GM12878 (cell line): ENCODE measurements around the gene GANC. TPM values are rescaled to one million over a fixed set of nuclear protein-coding genes. Genes with fewer than 3 reads are reported as not detected.

Experiments
- ATAC-seq: fragments of 200-7000 bp; cut with Tn5 transposase; 3 replicates; pipeline ENCODE4 v1.9.1; 2020; ENCODE audit warnings: mild to moderate bottlenecking, moderate library complexity
- BruUV-seq: library from RNA; stranded (reverse); fragments of 400-500 nt; replicated peaks from 2 replicates; lab custom pipeline; 2021; lab: Mats Ljungman, UMichigan
- CTCF ChIA-PET: fragments of 300-600 bp; sonication (Branson Sonifier 250); formaldehyde crosslinking; extraction: SDS; loops from one replicate; lab custom pipeline; 2021; ENCODE audit warnings: inconsistent platforms; lab: Yijun Ruan, JAX
- POLR2A ChIA-PET: fragments of 350-600 bp; formaldehyde crosslinking; extraction: SDS; loops from one replicate; lab custom pipeline; 2021; ENCODE audit warnings: inconsistent platforms; lab: Charles Lee
- RAD21 ChIA-PET: fragments of 300-600 bp; sonication (Branson Sonifier 250); formaldehyde crosslinking; loops from one replicate; lab custom pipeline; 2023; ENCODE audit warnings: antibody characterized with exemption; ENCODE audit not compliant: unreplicated experiment; lab: Charles Lee
- SMC1A ChIA-PET: fragments of 300-600 bp; sonication (Branson Sonifier 250); formaldehyde crosslinking; loops from one replicate; lab custom pipeline; 2023; ENCODE audit not compliant: unreplicated experiment, uncharacterized antibody; lab: Charles Lee
- DNase-seq: peaks from one replicate; pipeline ENCODE4 v3.0.0-alpha.2; 2011; ENCODE audit warnings: low read depth, low spot score
- FAIRE-seq: peaks from 3 replicates; lab custom pipeline; 2011; peaks lifted over from hg19 to GRCh38; lab: Jason Lieb, UNC
- H2AFZ ChIP-seq: 2 replicates; pipeline ENCODE4 v1.6.0; 2011; ENCODE audit warnings: low read depth, low read length, control low read depth; ENCODE audit not compliant: control insufficient read depth
- H3K27ac ChIP-seq: 2 replicates; pipeline ENCODE4 v1.5.1; 2011; ENCODE audit warnings: control low read depth; ENCODE audit not compliant: control insufficient read depth, insufficient read depth
- H3K27me3 ChIP-seq, 2 experiments: replicated peaks in 1 of 2; 2 replicates each; pipeline versions ENCODE4 v1.6.0 to v1.6.1; 2011; ENCODE audit warnings: low read length in 1 of 2; ENCODE audit not compliant: control insufficient read depth in 2 of 2, insufficient read depth in 2 of 2
- H3K36me3 ChIP-seq, 2 experiments: 2 replicates each; pipeline ENCODE4 v1.5.1; 2011; ENCODE audit warnings: low read length in 1 of 2; ENCODE audit not compliant: control insufficient read depth in 2 of 2, insufficient read depth in 2 of 2
- H3K4me1 ChIP-seq: 2 replicates; pipeline ENCODE4 v1.6.1; 2011; ENCODE audit warnings: mild to moderate bottlenecking, low read length, moderate library complexity, mixed read lengths; ENCODE audit not compliant: control insufficient read depth, insufficient read depth
- H3K4me2 ChIP-seq: 2 replicates; pipeline ENCODE4 v1.6.0; 2011; ENCODE audit warnings: control low read depth; ENCODE audit not compliant: control insufficient read depth, insufficient read depth
- H3K4me3 ChIP-seq: fragments of 200-600 bp; sonication (generic); 2 replicates; pipeline ENCODE4 v1.5.1; 2016
- H3K79me2 ChIP-seq: 2 replicates; pipeline ENCODE4 v1.6.0; 2011; ENCODE audit warnings: low read length; ENCODE audit not compliant: control insufficient read depth, insufficient read depth
- H3K9ac ChIP-seq: 2 replicates; pipeline ENCODE4 v1.8.0; 2011; ENCODE audit warnings: low read length, control low read depth, mixed read lengths; ENCODE audit not compliant: control insufficient read depth, insufficient read depth
- H3K9me3 ChIP-seq: replicated peaks from 3 replicates; pipeline ENCODE4 v1.5.1; 2011; ENCODE audit warnings: mild to moderate bottlenecking, low read length; ENCODE audit not compliant: control insufficient read depth, insufficient read depth
- H4K20me1 ChIP-seq: 2 replicates; pipeline ENCODE4 v1.6.0; 2011; ENCODE audit not compliant: control insufficient read depth, insufficient read depth
- ASH2L ChIP-seq: fragments of 300-600, 200-600 bp; sonication (generic); IDR thresholded peaks from 2 replicates; pipeline ENCODE4 v1.6.1; 2017; ENCODE audit warnings: low read depth, mild to moderate bottlenecking, borderline replicate concordance
- FOS ChIP-seq: IDR thresholded peaks from 3 replicates; pipeline ENCODE4 v1.6.1; 2011; ENCODE audit warnings: borderline replicate concordance; ENCODE audit not compliant: insufficient read length; ENCODE audit errors: extremely low read depth
- GABPA ChIP-seq: IDR thresholded peaks from 2 replicates; pipeline ENCODE4 v1.6.1; 2014; ENCODE audit warnings: antibody characterized with exemption, low read depth, mild to moderate bottlenecking, inconsistent platforms
- PAX8 ChIP-seq: fragments of 450-650 bp; IDR thresholded peaks from 2 replicates; pipeline ENCODE4 v1.6.1; 2017; ENCODE audit warnings: mild to moderate bottlenecking, moderate library complexity
- SUPT20H ChIP-seq: IDR thresholded peaks from 2 replicates; pipeline ENCODE4 v1.6.1; 2011; ENCODE audit warnings: low read depth, mild to moderate bottlenecking, low read length, moderate library complexity, borderline replicate concordance; ENCODE audit not compliant: control insufficient read depth
- TBL1XR1 ChIP-seq: IDR thresholded peaks from 2 replicates; pipeline ENCODE4 v1.6.1; 2012; ENCODE audit warnings: low read depth, low read length, improper control_type of control experiment
- WGBS: methylation state at CpG from one replicate; pipeline ENCODE4 v1.1.6; 2016; ENCODE audit warnings: low lambda C conversion rate; ENCODE audit not compliant: insufficient replicate concordance, insufficient coverage; ENCODE audit errors: missing lambda C conversion rate; 5-methylcytosine and 5-hydroxymethylcytosine counted together
- in situ Hi-C: fragments of 300-500 bp; cut with MboI; formaldehyde crosslinking; loops from 9 replicates; pipeline ENCODE4 v1.14.3; 2018; ENCODE audit warnings: mixed read lengths
- intact Hi-C: fragments of 100-400 bp; cut with micrococcal nuclease; formaldehyde crosslinking; loops from one replicate; pipeline ENCODE4 v1.14.2; 2022; ENCODE audit not compliant: unreplicated experiment
- polyA plus RNA-seq, 11 experiments: library from polyadenylated mRNA; depleted of rRNA in 4 of 11; unstranded in 6 of 11; stranded (reverse) in 5 of 11; fragments of >200 nt; fragmentation: Nextera tagmentation in 4 of 11; fragmentation: Illumina TruSeq in 1 of 11; extraction: Ambion mirVana in 4 of 11; extraction: Trizol in 1 of 11; gene quantifications; 1 replicate in 1 of 11; 2 replicates in 10 of 11; pipeline versions ENCODE4 v1.2.1 to v1.2.3, GENCODE V29; 2011 to 2016; ENCODE audit warnings: inconsistent platforms in 2 of 11, missing spikeins in 2 of 11, low read depth in 1 of 11
- total RNA-seq, 4 experiments: library from RNA; depleted of rRNA in 3 of 4; stranded (reverse); fragments of >200 nt in 3 of 4; fragmentation: Illumina TruSeq in 1 of 4; extraction: Trizol in 1 of 4; gene quantifications; 2 replicates each; pipeline versions ENCODE4 v1.2.1 to v1.2.3, GENCODE V29; 2013 to 2021
- TF ChIP-seq, protein P1 (sequence below): fragments of 450-650 bp; IDR thresholded peaks from 2 replicates; pipeline ENCODE4 v1.6.1; 2017; ENCODE audit warnings: mild to moderate bottlenecking, moderate library complexity
- TF ChIP-seq, protein P2 (sequence below): fragments of 450-650 bp; IDR thresholded peaks from 2 replicates; pipeline ENCODE4 v1.6.1; 2017; ENCODE audit warnings: low read depth, mild to moderate bottlenecking, moderate library complexity
- TF ChIP-seq, protein P3 (sequence below): IDR thresholded peaks from 2 replicates; pipeline ENCODE4 v1.6.1; 2011; ENCODE audit warnings: low read depth, low read length, improper control_type of control experiment, borderline replicate concordance
- TF ChIP-seq, protein P4 (sequence below): IDR thresholded peaks from 2 replicates; pipeline ENCODE4 v1.6.1; 2012; ENCODE audit warnings: improper control_type of control experiment, low read depth, low read length; ENCODE audit not compliant: insufficient replicate concordance
- TF ChIP-seq, protein P5 (sequence below): fragments of 450-650 bp; IDR thresholded peaks from 2 replicates; pipeline ENCODE4 v1.6.1; 2014; ENCODE audit warnings: mild to moderate bottlenecking

GANC gene
- total and polyA plus RNA-seq, 10 of the 15 experiments (the other 5 are each of a cell fraction or from before 2014, with no cell fraction given), result 11.3 to 35.3 (median 23.0) TPM

DNA sequence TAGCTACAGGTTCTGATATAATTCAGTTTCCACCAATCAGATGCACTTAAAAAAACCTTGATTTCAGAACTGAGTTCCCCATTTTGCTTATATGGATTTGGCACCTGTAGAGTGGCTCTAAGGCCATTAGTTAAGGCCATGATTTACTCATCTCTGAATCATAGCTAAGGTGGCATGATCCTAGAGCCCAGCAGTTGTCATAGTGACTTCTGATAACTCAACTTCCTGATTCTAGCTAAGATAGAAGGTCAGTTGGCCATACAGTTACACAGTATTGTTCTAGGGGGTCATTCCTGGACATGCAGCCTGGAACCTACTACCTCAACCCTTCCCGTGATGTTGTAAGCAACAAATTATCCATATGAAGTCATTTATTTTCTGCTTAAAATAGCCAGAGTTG is 16.2 kb downstream of the GANC start:
- ChIA-PET CTCF (no interaction called here), RAD21 (no interaction called here)
- no peak for FAIRE-seq
- TF ChIP-seq FOS (no peak), PAX8 (no peak), ASH2L (no peak), GABPA (no peak), SUPT20H (no peak), TBL1XR1 (no peak)
- TF ChIP-seq, protein P1, sequence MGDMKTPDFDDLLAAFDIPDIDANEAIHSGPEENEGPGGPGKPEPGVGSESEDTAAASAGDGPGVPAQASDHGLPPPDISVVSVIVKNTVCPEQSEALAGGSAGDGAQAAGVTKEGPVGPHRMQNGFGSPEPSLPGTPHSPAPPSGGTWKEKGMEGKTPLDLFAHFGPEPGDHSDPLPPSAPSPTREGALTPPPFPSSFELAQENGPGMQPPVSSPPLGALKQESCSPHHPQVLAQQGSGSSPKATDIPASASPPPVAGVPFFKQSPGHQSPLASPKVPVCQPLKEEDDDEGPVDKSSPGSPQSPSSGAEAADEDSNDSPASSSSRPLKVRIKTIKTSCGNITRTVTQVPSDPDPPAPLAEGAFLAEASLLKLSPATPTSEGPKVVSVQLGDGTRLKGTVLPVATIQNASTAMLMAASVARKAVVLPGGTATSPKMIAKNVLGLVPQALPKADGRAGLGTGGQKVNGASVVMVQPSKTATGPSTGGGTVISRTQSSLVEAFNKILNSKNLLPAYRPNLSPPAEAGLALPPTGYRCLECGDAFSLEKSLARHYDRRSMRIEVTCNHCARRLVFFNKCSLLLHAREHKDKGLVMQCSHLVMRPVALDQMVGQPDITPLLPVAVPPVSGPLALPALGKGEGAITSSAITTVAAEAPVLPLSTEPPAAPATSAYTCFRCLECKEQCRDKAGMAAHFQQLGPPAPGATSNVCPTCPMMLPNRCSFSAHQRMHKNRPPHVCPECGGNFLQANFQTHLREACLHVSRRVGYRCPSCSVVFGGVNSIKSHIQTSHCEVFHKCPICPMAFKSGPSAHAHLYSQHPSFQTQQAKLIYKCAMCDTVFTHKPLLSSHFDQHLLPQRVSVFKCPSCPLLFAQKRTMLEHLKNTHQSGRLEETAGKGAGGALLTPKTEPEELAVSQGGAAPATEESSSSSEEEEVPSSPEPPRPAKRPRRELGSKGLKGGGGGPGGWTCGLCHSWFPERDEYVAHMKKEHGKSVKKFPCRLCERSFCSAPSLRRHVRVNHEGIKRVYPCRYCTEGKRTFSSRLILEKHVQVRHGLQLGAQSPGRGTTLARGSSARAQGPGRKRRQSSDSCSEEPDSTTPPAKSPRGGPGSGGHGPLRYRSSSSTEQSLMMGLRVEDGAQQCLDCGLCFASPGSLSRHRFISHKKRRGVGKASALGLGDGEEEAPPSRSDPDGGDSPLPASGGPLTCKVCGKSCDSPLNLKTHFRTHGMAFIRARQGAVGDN, result no peak
- TF ChIP-seq, protein P2, sequence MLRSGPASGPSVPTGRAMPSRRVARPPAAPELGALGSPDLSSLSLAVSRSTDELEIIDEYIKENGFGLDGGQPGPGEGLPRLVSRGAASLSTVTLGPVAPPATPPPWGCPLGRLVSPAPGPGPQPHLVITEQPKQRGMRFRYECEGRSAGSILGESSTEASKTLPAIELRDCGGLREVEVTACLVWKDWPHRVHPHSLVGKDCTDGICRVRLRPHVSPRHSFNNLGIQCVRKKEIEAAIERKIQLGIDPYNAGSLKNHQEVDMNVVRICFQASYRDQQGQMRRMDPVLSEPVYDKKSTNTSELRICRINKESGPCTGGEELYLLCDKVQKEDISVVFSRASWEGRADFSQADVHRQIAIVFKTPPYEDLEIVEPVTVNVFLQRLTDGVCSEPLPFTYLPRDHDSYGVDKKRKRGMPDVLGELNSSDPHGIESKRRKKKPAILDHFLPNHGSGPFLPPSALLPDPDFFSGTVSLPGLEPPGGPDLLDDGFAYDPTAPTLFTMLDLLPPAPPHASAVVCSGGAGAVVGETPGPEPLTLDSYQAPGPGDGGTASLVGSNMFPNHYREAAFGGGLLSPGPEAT, result no peak
- TF ChIP-seq, protein P3, sequence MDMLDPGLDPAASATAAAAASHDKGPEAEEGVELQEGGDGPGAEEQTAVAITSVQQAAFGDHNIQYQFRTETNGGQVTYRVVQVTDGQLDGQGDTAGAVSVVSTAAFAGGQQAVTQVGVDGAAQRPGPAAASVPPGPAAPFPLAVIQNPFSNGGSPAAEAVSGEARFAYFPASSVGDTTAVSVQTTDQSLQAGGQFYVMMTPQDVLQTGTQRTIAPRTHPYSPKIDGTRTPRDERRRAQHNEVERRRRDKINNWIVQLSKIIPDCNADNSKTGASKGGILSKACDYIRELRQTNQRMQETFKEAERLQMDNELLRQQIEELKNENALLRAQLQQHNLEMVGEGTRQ, result no peak
- TF ChIP-seq, protein P4, sequence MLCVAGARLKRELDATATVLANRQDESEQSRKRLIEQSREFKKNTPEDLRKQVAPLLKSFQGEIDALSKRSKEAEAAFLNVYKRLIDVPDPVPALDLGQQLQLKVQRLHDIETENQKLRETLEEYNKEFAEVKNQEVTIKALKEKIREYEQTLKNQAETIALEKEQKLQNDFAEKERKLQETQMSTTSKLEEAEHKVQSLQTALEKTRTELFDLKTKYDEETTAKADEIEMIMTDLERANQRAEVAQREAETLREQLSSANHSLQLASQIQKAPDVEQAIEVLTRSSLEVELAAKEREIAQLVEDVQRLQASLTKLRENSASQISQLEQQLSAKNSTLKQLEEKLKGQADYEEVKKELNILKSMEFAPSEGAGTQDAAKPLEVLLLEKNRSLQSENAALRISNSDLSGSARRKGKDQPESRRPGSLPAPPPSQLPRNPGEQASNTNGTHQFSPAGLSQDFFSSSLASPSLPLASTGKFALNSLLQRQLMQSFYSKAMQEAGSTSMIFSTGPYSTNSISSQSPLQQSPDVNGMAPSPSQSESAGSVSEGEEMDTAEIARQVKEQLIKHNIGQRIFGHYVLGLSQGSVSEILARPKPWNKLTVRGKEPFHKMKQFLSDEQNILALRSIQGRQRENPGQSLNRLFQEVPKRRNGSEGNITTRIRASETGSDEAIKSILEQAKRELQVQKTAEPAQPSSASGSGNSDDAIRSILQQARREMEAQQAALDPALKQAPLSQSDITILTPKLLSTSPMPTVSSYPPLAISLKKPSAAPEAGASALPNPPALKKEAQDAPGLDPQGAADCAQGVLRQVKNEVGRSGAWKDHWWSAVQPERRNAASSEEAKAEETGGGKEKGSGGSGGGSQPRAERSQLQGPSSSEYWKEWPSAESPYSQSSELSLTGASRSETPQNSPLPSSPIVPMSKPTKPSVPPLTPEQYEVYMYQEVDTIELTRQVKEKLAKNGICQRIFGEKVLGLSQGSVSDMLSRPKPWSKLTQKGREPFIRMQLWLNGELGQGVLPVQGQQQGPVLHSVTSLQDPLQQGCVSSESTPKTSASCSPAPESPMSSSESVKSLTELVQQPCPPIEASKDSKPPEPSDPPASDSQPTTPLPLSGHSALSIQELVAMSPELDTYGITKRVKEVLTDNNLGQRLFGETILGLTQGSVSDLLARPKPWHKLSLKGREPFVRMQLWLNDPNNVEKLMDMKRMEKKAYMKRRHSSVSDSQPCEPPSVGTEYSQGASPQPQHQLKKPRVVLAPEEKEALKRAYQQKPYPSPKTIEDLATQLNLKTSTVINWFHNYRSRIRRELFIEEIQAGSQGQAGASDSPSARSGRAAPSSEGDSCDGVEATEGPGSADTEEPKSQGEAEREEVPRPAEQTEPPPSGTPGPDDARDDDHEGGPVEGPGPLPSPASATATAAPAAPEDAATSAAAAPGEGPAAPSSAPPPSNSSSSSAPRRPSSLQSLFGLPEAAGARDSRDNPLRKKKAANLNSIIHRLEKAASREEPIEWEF, result no peak
- TF ChIP-seq, protein P5, sequence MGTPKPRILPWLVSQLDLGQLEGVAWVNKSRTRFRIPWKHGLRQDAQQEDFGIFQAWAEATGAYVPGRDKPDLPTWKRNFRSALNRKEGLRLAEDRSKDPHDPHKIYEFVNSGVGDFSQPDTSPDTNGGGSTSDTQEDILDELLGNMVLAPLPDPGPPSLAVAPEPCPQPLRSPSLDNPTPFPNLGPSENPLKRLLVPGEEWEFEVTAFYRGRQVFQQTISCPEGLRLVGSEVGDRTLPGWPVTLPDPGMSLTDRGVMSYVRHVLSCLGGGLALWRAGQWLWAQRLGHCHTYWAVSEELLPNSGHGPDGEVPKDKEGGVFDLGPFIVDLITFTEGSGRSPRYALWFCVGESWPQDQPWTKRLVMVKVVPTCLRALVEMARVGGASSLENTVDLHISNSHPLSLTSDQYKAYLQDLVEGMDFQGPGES, result no peak

More for the DNA sequence above, 16.2 kb downstream of the GANC start:
- Histone ChIP-seq H3K9me3 (no peaks in the 10 kb centered on the region), H3K79me2 (no peaks in the 10 kb centered on the region), H3K4me1 (no peaks in the 10 kb centered on the region), H3K4me2 (no peak overlapping the region), H3K36me3 (no peaks in the 10 kb centered on the region; a peak in 1 of 4 replicates), H3K4me3 (no peak overlapping the region), H3K9ac (no peak overlapping the region), H3K27me3 (no peaks in the 10 kb centered on the region), H2AFZ (no peak overlapping the region), H3K27ac (no peak overlapping the region), H4K20me1 (no peaks in the 10 kb centered on the region)
- in situ Hi-C loops, result no loop called here
- ChIA-PET POLR2A (no interaction called here), SMC1A (interaction anchor here (2.8 kb wide), 1 partner anchor 14 kb away, joined by 9 read pairs; no protein-coding TSS in a partner anchor)
- DNase-seq (no peak), ATAC-seq (no peak)
- 96% methylated on average over 1 of the region's 1 CpG for WGBS
- no TSS peak for BruUV-seq
- intact Hi-C loops, result no loop called here
